CD4-positive, alpha-beta T cell treated with Interleukin-15 for 4 hours (primary cell): Measurements from ENCODE around the gene ACTR2.
"Not testable (repeated sequence)": the region's sequence is repeated elsewhere in the genome, so short reads cannot be mapped to it uniquely, and the experiment has no call there.

ENCODE experiments used
- DNase-seq: peaks from one replicate; pipeline ENCODE4 v3.0.0-alpha.2; 2020; ENCODE audit warnings: low spot score

The ACTR2 gene

GRCh38 chr2:65313126-65313953 is 85.7 kb downstream of the ACTR2 start:
- no peak for DNase-seq

- DNase-seq: no peak
These were observed 86.3 kb downstream of the ACTR2 start for GRCh38 chr2:65313954-65314256.

- no peak for DNase-seq
These were observed 87.3 kb downstream of the ACTR2 start for GRCh38 chr2:65314801-65315441.

- no peak for DNase-seq
These were observed 88.4 kb downstream of the ACTR2 start for GRCh38 chr2:65316072-65316471.

- not testable (repeated sequence) for DNase-seq
These were observed 89.7 kb downstream of the ACTR2 start for GRCh38 chr2:65317351-65317750.

- DNase-seq: no peak
These were observed 90.2 kb downstream of the ACTR2 start for GRCh38 chr2:65317841-65318240.

GRCh38 chr2:65319072-65319673 is 91.5 kb downstream of the ACTR2 start:
- DNase-seq: no peak

GRCh38 chr2:65319674-65320041 is 92.0 kb downstream of the ACTR2 start:
- no peak for DNase-seq

- peak; percentile 50 for DNase-seq
These were observed 92.6 kb downstream of the ACTR2 start for GRCh38 chr2:65320042-65320725.
